ENCODE data around the gene TBP. TPM values are rescaled to one million over a fixed set of nuclear protein-coding genes. Genes with fewer than 3 reads are reported as not detected.
"Not testable (repeated sequence)": the region's sequence is repeated elsewhere in the genome, so short reads cannot be mapped to it uniquely, and the experiment has no call there.

Gene TBP
- total RNA-seq, 2 experiments from 2014 or later, result 19.7 to 23.6 TPM

GRCh38 chr6:170584954-170585498 is 30.9 kb downstream of the TBP start:
- H3K4me1 Mint-ChIP-seq, result peaks cover 37% of the 10 kb centered on the region
- CTCF ChIA-PET, result no interaction called here

DNA sequence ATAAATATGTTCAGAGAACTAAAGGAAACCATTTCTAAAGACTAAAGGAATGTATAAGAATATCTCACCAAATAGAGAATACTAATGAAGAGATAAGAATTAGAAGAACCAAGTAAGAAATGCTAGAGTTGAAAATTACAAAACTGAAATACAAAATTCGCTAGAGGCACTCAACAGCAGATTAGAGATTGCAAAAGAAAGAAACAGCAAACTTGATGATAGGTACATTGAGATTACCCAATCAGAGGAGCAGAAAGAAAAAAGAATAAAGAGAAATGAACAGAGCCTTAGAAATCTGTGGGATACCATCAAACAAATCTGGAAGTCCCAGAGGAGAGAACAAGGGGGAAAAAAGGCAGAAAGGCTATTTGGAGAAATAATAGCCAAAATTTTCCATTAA is 36.6 kb downstream of the TBP start:
- no peak for DNase-seq
- H3K27ac Mint-ChIP-seq, result no peak overlapping the region
- peaks cover 20% of the 10 kb centered on the region for H3K9me3 Mint-ChIP-seq
- H3K4me3 Mint-ChIP-seq, result no peak overlapping the region
- POLR2A ChIA-PET, result no interaction called here
- H3K27me3 Mint-ChIP-seq, result peaks cover 26% of the 10 kb centered on the region
- H3K4me1 Mint-ChIP-seq, result peaks cover 3% of the 10 kb centered on the region
- CTCF ChIA-PET, result no interaction called here
- H3K36me3 Mint-ChIP-seq (ENCODE audit: low read depth), result peaks cover 6% of the 10 kb centered on the region

More at GRCh38 chr6:170584954-170585498, 30.9 kb downstream of the TBP start:
- peaks cover 30% of the 10 kb centered on the region for H3K36me3 Mint-ChIP-seq (ENCODE audit: low read depth)
- peak overlapping the region; percentile 99 for H3K4me3 Mint-ChIP-seq
- POLR2A ChIA-PET, result interaction anchor here (0.6 kb wide), 1 partner anchor 18 kb away, joined by 3 read pairs; no protein-coding TSS in a partner anchor
- no peaks in the 10 kb centered on the region for H3K9me3 Mint-ChIP-seq
- H3K27ac Mint-ChIP-seq, result peak overlapping the region; percentile 94
- no peaks in the 10 kb centered on the region for H3K27me3 Mint-ChIP-seq
- DNase-seq, result no peak

DNA sequence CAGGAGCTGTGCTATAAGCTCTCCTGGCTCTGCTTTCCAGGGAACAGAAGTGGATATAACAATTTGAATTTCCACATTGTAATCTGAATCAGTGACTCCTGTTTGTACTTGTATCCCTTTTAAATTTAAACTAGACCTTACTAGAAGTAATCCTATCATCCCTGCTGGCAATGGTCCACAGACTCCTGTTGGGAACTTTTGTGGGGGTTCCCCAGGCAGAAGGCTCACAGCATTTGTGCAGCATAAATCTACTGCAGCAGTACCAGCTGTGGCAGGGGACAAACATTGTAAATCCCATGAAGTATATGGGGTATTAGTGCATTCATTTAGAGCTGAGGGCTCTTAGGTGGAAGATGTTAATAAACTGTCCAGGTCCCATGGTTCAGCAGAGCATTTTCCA is 42.3 kb downstream of the TBP start:
- Mint-ChIP-seq H3K9me3 (peaks cover 12% of the 10 kb centered on the region), H3K4me3 (no peak overlapping the region), H3K27ac (no peak overlapping the region), H3K27me3 (peaks cover 32% of the 10 kb centered on the region), H3K4me1 (no peaks in the 10 kb centered on the region), H3K36me3 (ENCODE audit: low read depth) (peaks cover 3% of the 10 kb centered on the region)
- ChIA-PET CTCF (no interaction called here), POLR2A (no interaction called here)
- DNase-seq, result no peak

- no peak for DNase-seq
- CTCF ChIA-PET, result interaction anchor here (0.7 kb wide), 1 partner anchor 67 kb away, joined by 4 read pairs; no protein-coding TSS in a partner anchor
- Mint-ChIP-seq H3K9me3 (peaks cover 10% of the 10 kb centered on the region), H3K27me3 (peaks cover 35% of the 10 kb centered on the region), H3K4me3 (no peak overlapping the region), H3K27ac (no peak overlapping the region), H3K4me1 (no peaks in the 10 kb centered on the region), H3K36me3 (ENCODE audit: low read depth) (peaks cover 3% of the 10 kb centered on the region)
- POLR2A ChIA-PET, result no interaction called here
These were observed 43.1 kb downstream of the TBP start for GRCh38 chr6:170597278-170597677.

DNA sequence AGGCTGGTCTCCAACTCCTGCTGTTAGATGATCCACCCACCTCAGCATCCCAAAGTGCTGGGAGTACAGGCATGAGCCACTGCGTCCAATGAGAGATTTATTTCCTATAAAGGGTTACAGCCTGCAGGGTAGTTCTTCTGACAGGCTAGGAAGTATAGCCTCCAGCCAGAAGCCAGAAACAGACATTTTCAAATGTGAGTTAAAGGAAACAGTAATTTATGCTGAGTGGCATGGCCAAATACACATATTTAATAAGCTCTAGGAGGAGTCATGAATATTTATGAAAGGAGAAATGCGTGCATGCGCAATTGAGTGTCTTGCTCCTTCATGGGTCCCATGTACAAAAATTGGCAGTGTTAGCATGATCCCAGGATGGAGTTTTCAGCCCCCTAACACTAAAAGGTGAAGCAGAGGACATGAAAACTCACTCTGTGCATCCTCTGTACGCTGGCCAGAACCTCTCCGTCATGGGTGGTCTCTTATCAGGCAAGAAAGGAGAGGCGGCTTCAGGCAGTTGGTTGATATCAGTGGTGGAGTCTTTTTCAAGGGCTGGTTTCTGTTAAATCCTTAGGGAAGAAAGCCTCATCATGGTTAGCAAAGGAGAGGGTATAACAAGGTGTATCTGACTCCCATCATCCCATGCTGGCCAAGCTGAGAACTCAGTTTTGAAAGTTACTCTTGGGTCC is 51.5 kb downstream of the TBP start:
- CTCF ChIA-PET, result no interaction called here
- H3K36me3 Mint-ChIP-seq (ENCODE audit: low read depth), result no peaks in the 10 kb centered on the region
- POLR2A ChIA-PET, result no interaction called here

DNA sequence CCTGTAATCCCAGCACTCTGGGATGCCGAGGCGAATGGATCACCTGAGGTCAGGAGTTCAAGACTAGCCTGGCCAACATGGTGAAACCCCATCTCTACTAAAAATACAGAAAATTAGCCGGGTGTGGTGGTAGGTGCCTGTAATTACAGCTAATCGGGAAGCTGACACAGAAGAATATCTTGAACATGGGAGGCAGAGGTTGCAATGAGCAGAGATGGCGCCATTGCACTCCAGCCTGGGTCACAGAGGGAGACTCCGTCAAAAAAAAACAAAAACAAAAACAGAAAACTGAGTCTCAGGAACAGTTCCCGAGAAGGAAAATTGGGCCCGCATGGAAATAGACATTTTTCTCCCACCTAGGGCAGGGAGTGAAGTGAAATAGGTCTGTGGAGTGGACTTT is 55.1 kb downstream of the TBP start:
- H3K4me3 Mint-ChIP-seq; H3K4me1 Mint-ChIP-seq; POLR2A ChIA-PET; DNase-seq; H3K36me3 Mint-ChIP-seq (ENCODE audit: low read depth); H3K9me3 Mint-ChIP-seq; H3K27ac Mint-ChIP-seq: not testable (repeated sequence)
- peaks cover 56% of the 10 kb centered on the region for H3K27me3 Mint-ChIP-seq
- CTCF ChIA-PET, result interaction anchor here (0.6 to 0.7 kb wide), 2 partner anchors 33 to 1574 kb away, joined by 3 read pairs; no protein-coding TSS in a partner anchor

More for the DNA sequence above, 51.5 kb downstream of the TBP start:
- no peak overlapping the region for H3K4me3 Mint-ChIP-seq
- no peak overlapping the region for H3K27ac Mint-ChIP-seq
- no peaks in the 10 kb centered on the region for H3K9me3 Mint-ChIP-seq
- DNase-seq, result no peak
- peaks cover 64% of the 10 kb centered on the region for H3K27me3 Mint-ChIP-seq
- no peaks in the 10 kb centered on the region for H3K4me1 Mint-ChIP-seq

GRCh38 chr6:170612256-170612804 is 58.2 kb downstream of the TBP start:
- not testable (repeated sequence) for H3K9me3 Mint-ChIP-seq

GRCh38 chr6:170616020-170616554 is 61.9 kb downstream of the TBP start:
- H3K36me3 Mint-ChIP-seq (ENCODE audit: low read depth); H3K9me3 Mint-ChIP-seq; H3K4me1 Mint-ChIP-seq; POLR2A ChIA-PET; CTCF ChIA-PET; H3K27me3 Mint-ChIP-seq; H3K4me3 Mint-ChIP-seq; H3K27ac Mint-ChIP-seq; DNase-seq: not testable (repeated sequence)

More at GRCh38 chr6:170612256-170612804, 58.2 kb downstream of the TBP start:
- H3K4me1 Mint-ChIP-seq; H3K27ac Mint-ChIP-seq; H3K4me3 Mint-ChIP-seq; H3K36me3 Mint-ChIP-seq (ENCODE audit: low read depth); POLR2A ChIA-PET; DNase-seq; CTCF ChIA-PET: not testable (repeated sequence)
- H3K27me3 Mint-ChIP-seq, result peaks cover 30% of the 10 kb centered on the region

Other genes starting within 250 kb of the TBP start
- 10 to 100 TPM; 29.8 to 33.0 TPM for gene FAM120B, start 247.6 kb upstream of the TBP start, total RNA-seq
- gene PSMB1, start 1.1 kb upstream of the TBP start, total RNA-seq, result 100 to 1,000 TPM; 117 to 148 TPM
- gene PDCD2, start 30.3 kb downstream of the TBP start, total RNA-seq, result 10 to 100 TPM; 88.7 to 96.3 TPM